ENCODE results near the gene CDH8. TPM values are rescaled to one million over a fixed set of nuclear protein-coding genes. Genes with fewer than 3 reads are reported as not detected.

CDH8 gene
- total RNA-seq, 1 donor from 2014 or later: 4.3 TPM

DNA sequence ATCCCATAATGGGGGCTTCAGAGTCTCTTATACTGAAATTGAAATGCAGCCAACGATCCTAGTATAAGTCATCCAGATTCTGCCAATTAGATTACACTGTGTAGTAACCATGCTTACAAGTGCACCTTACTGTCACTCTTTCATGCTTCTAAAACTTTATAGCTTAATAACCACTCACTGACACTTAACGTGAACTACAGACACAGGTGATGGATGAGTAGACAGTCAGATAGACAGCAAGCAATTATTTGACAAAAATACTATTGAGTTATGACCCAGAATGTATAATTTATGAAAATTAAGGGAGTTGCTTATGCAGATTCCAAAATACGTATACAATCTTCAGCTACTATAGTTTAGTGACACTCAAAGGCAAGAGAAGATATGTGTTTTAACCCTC lies 6.3 kb downstream of the CDH8 start:
- DNase-seq (ENCODE audit: low spot score): no peak

DNA sequence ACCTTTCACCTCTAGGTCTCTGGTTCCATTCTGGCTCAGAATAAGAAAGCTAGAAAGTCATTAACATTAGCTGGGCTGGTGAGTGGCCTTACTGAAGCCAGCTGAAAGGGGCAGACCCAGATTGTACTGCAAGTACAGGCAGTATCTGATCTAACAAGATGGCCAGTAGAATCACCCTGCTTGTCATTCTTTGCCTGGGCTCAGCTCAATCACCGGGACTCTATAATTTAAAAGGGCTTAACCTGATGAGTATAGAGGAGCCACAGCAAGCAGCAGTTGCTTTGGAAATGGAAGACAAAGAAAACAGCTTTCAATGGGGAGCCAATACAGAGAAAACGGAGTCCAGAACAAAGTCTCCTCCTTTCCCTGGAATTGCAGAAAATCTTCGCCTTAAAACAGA lies 13.6 kb downstream of the CDH8 start:
- DNase-seq (ENCODE audit: low spot score): no peak

- DNase-seq (ENCODE audit: low spot score): no peak
Observed at GRCh38 chr16:62021161-62021581, 15.1 kb downstream of the CDH8 start.

DNA sequence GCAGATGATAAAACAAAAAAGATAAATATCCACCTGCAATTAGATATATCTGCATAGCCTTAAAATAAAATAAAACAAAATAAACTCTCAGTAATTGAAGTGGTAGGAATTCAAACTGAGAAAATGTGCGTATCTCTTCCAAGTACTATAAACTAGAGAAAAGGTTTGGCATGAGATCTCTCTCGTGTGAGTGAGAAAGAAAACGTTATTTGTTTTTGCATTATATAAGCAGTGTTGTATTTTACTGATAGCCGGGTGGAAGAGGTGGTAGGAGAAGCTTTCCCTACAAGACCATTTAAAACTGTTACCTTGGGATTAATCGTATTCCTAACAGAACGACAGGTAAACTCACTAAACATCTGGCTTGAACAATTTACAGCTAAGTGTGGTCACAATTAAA lies 15.6 kb downstream of the CDH8 start:
- no peak for DNase-seq (ENCODE audit: low spot score)

GRCh38 chr16:62019851-62020250 lies 16.4 kb downstream of the CDH8 start:
- no peak for DNase-seq (ENCODE audit: low spot score)

DNA sequence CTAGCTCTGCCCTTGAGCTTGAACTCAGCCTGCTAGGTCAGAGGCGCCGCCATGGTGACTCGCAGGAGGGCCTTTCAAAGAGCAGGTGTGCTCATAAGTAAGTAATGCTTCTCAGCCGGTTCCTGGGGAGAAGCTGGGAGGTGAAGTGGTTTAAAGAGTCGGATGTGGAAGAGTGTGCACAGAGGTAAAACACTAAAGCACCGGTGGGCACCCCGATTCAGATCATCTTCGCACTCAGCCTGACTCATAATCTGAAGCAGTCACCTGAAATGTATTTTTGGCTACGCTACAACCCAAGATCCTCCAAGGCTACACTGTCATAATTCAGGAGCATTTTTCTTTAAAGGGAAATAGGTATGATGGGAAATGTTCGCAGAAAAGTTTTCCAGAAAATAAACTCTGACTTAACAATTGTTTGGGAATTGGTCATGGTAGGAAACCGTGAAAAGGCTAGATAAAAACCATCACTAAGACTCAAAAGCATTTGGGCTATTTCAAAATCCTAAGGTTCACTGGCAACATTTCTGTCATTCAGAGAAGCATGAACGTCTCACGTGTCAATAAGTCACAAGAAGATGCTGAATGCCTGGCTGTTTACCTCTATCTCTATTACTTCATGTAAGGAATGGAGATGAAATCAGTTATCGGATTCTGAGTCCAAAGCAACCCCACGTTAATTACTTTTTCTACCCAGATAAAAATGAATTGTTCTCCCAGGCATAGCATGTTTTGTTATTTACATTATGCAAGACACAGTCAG lies 17.8 kb downstream of the CDH8 start:
- DNase-seq (ENCODE audit: low spot score): no peak

DNA sequence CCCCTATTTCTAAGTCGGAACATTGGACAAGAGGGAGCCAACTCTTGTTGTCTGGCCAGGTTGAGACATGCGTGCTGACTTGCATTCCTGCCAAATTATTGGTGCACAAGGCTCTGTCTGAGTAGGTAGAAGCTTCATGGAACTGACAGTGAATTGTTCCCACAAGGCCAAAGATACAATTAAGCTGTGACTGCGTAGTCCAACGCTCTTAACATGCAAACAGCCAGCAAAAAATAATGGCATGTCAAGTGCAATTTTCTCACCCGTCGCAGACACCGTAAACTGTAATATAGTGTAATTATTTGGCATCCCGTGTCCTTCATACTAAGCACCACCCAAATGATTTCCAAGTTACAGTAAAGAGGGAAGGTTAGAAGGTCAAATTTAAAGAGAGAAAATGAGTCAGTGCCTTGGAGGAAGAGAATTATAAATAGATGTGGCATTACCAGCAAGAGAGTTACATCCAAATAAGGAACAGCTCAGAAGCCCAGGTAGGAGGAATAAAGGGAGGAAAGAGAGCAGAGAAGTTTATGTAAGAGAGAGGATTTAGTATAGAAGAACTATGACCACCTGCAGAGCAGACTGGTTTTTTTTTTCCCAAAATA lies 21.8 kb downstream of the CDH8 start:
- no peak for DNase-seq (ENCODE audit: low spot score)

DNA sequence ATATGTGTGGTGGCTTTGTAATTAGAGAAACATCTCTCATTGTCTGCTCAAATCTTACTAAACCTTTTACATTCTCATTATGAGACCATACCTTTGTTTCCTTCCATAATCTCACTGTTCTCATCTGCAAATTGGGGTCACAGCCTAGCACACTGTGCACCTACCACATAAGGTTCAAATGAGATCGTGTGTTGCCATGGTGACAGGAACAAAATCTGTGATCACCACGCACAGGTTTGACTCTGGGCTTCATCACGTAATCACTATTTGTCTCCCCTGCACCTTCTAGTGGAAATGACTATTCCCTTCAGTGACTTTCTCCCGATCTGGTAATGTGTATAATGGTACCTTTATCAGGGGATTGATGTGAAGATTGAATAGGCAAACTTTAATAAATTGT lies 26.1 kb downstream of the CDH8 start:
- no peak for DNase-seq (ENCODE audit: low spot score)

GRCh38 chr16:61998460-61998859 lies 37.8 kb downstream of the CDH8 start:
- DNase-seq (ENCODE audit: low spot score): no peak

DNA sequence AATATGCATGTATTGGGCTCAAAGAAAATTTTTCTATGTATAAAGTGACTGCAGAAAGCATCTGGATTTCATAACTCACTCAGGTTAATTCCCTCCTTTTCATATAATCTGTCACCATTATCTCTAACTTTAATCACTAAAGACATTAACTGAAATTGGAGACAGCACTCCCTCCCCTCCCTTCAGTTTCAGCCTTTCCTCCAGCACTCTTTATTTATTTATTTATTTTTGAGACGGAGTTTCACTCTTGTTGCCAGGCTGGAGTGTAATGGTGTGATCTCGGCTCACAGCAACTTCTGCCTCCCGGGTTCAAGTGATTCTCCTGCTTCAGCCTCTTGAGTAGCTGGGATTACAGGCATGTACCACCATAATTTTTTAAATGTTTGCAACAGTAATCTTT lies 43.1 kb downstream of the CDH8 start:
- peak; percentile 23 for DNase-seq (ENCODE audit: low spot score)

DNA sequence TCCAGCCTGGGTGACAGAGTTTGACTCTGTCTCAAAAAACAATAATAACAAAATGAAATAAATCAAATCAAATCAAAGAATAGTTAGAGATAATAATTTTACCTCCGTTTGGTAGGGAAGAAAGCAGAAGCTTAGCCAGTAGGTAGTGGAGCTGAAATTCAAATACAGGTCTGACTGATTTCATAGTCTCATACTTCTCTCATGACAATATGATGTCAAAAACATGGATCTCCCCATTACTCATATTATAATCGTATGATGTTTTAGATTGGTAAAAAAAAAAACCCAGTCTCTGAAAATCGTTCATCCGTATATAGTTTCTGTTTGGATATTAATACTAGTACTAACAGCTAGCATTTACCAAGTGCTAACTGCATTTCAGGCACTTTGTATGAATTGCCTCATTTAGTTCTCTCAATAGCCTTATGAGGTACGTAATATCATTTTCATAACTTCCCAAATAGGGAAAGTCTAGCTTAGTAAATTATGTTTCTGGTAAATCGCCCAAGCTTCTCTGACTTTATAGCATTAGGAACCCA lies 48.7 kb downstream of the CDH8 start:
- DNase-seq (ENCODE audit: low spot score): no peak

- peak; percentile 36 for DNase-seq (ENCODE audit: low spot score)
Observed at GRCh38 chr16:61969077-61969382, 67.2 kb downstream of the CDH8 start.

GRCh38 chr16:61968242-61969076 lies 67.8 kb downstream of the CDH8 start:
- peak; percentile 31 for DNase-seq (ENCODE audit: low spot score)

DNA sequence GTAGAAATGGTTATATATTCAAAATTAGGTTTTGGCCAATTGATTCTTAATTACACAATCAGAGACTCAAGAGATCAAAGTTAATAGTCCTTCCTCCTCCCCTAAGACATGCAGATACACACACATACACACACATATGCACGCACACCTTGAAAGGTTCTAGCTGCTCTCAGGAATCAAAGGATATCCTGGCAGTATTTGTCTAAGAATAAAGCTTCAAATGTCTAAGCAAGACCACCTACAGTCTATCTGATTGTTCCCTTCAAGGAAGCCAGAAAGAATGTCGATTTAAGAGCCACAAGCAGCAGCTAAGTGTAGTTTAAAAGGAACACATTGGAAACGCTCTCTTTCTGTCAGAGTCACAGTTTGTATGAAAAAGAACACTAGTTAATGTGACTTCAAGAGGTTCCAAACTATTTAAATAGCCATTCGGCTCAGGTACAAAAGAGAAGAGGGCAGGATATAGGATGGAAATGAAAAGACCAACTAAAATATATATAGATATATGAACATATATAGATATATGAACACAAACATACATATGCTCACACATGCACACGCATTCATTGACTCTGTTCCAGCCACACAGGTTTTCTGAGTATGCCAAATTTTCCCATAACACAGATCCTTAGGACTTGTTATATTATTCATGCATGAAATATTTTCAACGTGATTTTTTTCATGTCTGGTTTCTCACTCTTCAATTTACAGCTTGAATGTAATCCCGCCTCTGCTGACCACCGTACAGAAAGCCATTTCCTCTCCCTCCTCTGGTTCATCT lies 79.0 kb downstream of the CDH8 start:
- DNase-seq (ENCODE audit: low spot score): no peak

GRCh38 chr16:61952841-61953240 lies 83.4 kb downstream of the CDH8 start:
- no peak for DNase-seq (ENCODE audit: low spot score)

DNA sequence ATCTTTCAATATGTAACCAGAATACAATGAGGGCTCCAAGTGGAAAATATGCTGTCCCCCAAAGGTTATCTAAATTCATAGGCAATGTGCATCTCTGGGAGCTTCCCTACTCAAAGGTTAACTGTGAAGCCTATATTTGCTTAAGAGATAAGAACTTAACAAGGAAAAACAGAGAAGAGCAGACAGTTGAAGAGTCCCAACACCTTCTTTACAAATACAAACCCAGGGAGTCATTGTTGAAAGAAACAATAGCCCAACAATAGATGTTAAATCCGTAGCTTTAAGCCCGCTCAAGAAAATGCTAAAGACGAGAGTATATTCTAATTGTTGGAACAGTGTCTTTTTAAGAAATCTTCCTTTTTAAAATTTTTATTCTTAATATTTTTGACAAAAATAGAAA lies 87.8 kb downstream of the CDH8 start:
- DNase-seq (ENCODE audit: low spot score): no peak

- no peak for DNase-seq (ENCODE audit: low spot score)
Observed at GRCh38 chr16:61946019-61946418, 90.2 kb downstream of the CDH8 start.

GRCh38 chr16:61945511-61945910 lies 90.7 kb downstream of the CDH8 start:
- DNase-seq (ENCODE audit: low spot score): no peak

- DNase-seq (ENCODE audit: low spot score): no peak
Observed at GRCh38 chr16:61944004-61944403, 92.2 kb downstream of the CDH8 start.

GRCh38 chr16:61940611-61941010 lies 95.6 kb downstream of the CDH8 start:
- no peak for DNase-seq (ENCODE audit: low spot score)

- DNase-seq (ENCODE audit: low spot score): no peak
Observed at GRCh38 chr16:61937646-61938045, 98.6 kb downstream of the CDH8 start.

DNA sequence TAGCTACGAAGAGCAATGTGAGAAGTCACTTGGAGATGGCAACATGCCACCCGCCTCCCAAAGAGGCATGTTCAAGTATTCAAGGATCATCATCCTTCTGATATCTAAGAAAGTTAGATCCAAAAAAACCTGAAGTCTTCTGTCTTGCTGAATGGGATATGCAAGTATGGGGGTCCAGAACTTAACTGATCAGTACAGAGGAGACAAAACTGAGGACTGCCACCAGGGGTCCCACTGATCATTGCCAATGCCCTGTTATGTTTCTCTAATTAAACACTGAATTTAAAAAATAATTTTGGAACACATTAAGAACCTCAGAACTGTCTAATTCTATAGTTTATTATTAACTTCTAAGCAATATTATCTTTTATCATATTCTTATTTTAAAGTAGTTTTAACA lies 99.7 kb downstream of the CDH8 start:
- no peak for DNase-seq (ENCODE audit: low spot score)
